Retinal pigment epithelial cell (primary cell): ENCODE results near the gene GRIA1.

Source experiments
- DNase-seq: peaks from one replicate; pipeline ENCODE4 v3.0.0-alpha.2; 2010; ENCODE audit warnings: low read depth
- H3K4me3 ChIP-seq: 2 replicates; pipeline ENCODE4 v1.5.1; 2011; ENCODE audit warnings: mild to moderate bottlenecking, low read length, control low read depth, moderate library complexity
- TF ChIP-seq, protein P1 (sequence below): conservative IDR thresholded peaks from 2 replicates; pipeline ENCODE4 v1.5.1; 2011; ENCODE audit warnings: low read depth, low read length, control low read depth, inconsistent platforms

The GRIA1 gene

GRCh38 chr5:153636670-153637451 lies 146.4 kb downstream of the GRIA1 start:
- no peak overlapping the region for H3K4me3 ChIP-seq
- TF ChIP-seq, protein P1, sequence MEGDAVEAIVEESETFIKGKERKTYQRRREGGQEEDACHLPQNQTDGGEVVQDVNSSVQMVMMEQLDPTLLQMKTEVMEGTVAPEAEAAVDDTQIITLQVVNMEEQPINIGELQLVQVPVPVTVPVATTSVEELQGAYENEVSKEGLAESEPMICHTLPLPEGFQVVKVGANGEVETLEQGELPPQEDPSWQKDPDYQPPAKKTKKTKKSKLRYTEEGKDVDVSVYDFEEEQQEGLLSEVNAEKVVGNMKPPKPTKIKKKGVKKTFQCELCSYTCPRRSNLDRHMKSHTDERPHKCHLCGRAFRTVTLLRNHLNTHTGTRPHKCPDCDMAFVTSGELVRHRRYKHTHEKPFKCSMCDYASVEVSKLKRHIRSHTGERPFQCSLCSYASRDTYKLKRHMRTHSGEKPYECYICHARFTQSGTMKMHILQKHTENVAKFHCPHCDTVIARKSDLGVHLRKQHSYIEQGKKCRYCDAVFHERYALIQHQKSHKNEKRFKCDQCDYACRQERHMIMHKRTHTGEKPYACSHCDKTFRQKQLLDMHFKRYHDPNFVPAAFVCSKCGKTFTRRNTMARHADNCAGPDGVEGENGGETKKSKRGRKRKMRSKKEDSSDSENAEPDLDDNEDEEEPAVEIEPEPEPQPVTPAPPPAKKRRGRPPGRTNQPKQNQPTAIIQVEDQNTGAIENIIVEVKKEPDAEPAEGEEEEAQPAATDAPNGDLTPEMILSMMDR = no peak
- DNase-seq = no peak

DNA sequence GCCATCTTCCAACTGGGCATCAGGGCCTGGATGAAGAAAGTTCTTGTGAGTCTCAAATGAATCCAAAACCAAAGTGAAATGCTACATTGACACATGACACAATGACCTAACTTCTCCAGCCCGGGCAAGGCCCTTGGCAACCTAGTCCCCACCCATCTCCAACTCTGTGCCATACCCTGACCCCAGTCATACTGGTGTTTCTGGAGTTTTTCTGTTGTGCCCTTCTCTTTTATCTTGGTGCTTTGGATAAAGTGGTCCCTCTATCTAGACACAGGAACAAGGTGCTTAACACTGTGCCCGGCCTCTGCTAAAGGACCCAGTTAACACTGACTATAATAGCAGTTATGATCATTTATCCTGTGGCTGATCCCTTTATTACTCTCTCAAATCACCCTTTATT lies 149.8 kb downstream of the GRIA1 start:
- no peak for DNase-seq
- TF ChIP-seq, protein P1 = no peak
- H3K4me3 ChIP-seq = no peak overlapping the region

GRCh38 chr5:153641183-153641688 lies 150.8 kb downstream of the GRIA1 start:
- DNase-seq = no peak
- H3K4me3 ChIP-seq = no peak overlapping the region
- TF ChIP-seq, protein P1 = no peak

DNA sequence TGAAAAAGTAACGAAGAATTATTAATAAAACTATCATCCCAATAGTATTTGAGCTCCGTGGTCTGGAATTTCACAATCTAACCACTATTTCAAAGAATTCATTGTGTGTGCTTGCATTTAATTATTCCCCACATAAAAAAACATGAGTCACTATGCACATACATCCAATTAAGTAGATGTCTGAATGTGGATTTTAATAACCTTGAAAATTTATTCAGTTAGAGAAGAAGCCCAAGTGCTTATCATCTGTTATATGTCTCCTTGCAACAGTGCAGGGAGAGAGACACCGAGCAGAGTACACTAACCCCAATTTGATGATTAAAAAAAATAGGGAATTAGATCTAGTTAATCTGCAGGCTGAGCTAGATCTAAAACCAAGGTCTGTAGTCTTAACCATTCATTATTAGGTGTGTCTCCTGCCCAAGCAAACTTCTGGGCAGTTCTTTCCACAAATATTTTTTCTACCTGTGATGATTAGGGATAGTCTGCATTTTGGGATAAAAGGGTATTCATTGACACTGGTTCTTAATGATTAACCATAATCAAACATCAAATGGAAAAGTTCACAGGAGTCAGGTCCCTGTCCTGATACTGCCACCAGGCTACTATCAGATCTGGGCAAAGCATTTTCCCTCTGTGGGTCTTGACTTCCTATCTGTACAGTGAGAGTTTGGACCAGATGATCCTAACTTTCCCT lies 164.2 kb downstream of the GRIA1 start:
- TF ChIP-seq, protein P1 = no peak
- DNase-seq = peak; percentile 54

GRCh38 chr5:153655201-153655510 lies 164.7 kb downstream of the GRIA1 start:
- no peak overlapping the region for H3K4me3 ChIP-seq
- TF ChIP-seq, protein P1 = no peak
- no peak for DNase-seq

More for the DNA sequence above, 164.2 kb downstream of the GRIA1 start:
- no peak overlapping the region for H3K4me3 ChIP-seq

GRCh38 chr5:153658149-153658548 lies 167.7 kb downstream of the GRIA1 start:
- H3K4me3 ChIP-seq = no peak overlapping the region
- TF ChIP-seq, protein P1 = no peak
- DNase-seq = no peak
